ENCODE measurements around the gene ST6GAL1.
"Not testable (repeated sequence)": the region's sequence is repeated elsewhere in the genome, so short reads cannot be mapped to it uniquely, and the experiment has no call there.

Gene ST6GAL1, protein sequence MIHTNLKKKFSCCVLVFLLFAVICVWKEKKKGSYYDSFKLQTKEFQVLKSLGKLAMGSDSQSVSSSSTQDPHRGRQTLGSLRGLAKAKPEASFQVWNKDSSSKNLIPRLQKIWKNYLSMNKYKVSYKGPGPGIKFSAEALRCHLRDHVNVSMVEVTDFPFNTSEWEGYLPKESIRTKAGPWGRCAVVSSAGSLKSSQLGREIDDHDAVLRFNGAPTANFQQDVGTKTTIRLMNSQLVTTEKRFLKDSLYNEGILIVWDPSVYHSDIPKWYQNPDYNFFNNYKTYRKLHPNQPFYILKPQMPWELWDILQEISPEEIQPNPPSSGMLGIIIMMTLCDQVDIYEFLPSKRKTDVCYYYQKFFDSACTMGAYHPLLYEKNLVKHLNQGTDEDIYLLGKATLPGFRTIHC

DNA sequence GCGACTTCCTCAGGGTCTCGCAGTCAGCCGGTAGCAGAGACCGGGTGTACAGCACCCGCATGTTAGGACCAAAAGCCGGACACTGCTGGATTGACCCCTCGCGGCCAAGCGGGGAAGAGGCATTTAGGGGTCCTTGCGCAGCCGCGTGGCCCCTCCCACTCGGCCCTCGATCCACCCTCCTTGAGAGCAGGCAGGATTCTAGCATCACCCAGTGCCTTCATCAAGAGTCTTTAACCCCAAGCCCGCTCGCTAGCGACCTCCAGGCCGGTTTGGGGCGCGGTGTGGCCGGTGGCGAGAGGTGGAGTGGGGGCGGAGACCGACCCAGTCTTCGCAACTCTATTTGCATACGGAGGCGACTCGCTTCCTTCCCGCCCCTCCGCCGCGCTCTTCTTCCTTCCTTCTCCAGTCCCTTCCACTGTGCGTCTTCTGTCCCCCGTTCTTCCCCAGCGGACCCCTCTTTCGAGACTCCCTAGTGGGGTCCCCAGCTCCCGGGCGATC lies at the start of gene ST6GAL1:
TSS of gene ST6GAL1 (plus strand) at position 384 of the 498 bp plus-strand sequence. CDS start 112,178 bp downstream, outside the sequence.
- Histone ChIP-seq H3K4me1 (ENCODE audit: control insufficient read depth, insufficient read depth, low read length) (peaks cover 14% of the 10 kb centered on the region), H3K9ac (ENCODE audit: low read length) (no peak within 1 kb of the TSS), H3K9me3 (ENCODE audit: control insufficient read depth, low read length) (no peaks in the 10 kb centered on the region), H3K4me3 (ENCODE audit: low read length) (peak within 1 kb of the TSS; percentile 81), H3K27me3 (replicated peaks; ENCODE audit: control insufficient read depth, insufficient read depth, low read length) (peaks cover 46% of the 10 kb centered on the region), H3K36me3 (ENCODE audit: control insufficient read depth, insufficient read depth, low read length, severe bottlenecking) (no peaks in the 10 kb centered on the region)
- DNase-seq (ENCODE audit: low read depth), result peak; percentile 50

DNA sequence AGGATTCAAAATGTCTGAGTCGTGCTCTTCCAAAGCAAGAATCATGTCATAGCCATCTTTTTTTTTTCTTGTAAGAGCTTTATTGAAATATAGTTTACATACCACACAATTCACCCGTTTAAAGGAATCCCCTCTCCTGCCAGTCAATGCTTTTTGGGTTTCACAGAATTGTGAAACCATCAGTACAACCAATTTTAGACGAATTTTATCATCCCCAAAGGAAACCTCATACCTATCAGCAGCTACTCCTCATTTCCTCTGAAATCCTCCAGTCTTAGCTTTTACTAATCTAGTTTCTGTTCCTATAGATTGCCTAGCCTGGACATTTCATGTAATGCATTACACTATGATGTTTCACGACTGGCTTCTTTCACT lies 48.2 kb upstream of the ST6GAL1 start:
- H3K36me3 ChIP-seq (ENCODE audit: control insufficient read depth, insufficient read depth, low read length, severe bottlenecking), result no peaks in the 10 kb centered on the region
- no peak overlapping the region for H3K4me3 ChIP-seq (ENCODE audit: low read length)
- no peak for DNase-seq (ENCODE audit: low read depth)
- H3K9ac ChIP-seq (ENCODE audit: low read length), result no peak overlapping the region
- H3K4me1 ChIP-seq (ENCODE audit: control insufficient read depth, insufficient read depth, low read length), result no peaks in the 10 kb centered on the region
- H3K9me3 ChIP-seq (ENCODE audit: control insufficient read depth, low read length), result no peaks in the 10 kb centered on the region
- peaks cover 6% of the 10 kb centered on the region for H3K27me3 ChIP-seq (replicated peaks; ENCODE audit: control insufficient read depth, insufficient read depth, low read length)

DNA sequence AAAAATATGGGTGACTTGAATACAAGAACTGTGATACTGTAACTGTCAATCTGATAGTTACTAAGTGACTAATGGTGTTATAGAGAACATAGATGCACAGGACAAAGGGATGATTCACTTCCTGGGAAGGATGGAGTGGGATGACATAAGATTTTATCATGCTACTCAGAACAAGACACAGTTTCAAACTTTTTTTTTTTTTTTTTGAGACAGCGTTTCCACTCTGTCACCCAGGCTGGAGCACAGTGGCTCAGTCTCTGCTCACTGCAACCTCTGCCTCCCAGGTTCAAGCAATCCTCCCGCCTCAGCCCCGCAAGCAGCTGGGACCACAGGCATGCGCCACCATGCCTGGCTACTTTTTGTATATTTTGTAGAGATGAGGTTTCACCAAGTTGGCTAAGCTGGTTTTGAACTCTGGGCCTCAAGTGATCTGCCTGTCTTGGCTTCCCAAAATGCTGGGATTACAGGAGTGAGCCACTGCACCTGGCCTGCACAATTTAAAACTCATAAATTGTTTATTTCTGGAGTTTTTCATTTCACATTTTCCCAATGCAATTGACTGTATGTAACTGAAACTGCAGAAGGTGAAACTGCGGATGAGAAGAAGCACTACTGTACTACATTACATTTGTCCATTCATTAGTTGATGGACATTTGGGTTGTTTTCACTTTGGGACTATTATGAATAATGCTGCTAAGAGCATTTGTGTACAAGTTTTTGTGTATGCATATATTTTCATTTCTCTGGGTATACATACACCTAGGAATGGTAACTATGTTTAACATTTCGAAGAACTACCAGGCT lies 47.2 kb upstream of the ST6GAL1 start:
- peak; percentile 43 for DNase-seq (ENCODE audit: low read depth)
- H3K36me3 ChIP-seq (ENCODE audit: control insufficient read depth, insufficient read depth, low read length, severe bottlenecking), result no peaks in the 10 kb centered on the region
- no peaks in the 10 kb centered on the region for H3K4me1 ChIP-seq (ENCODE audit: control insufficient read depth, insufficient read depth, low read length)
- H3K27me3 ChIP-seq (replicated peaks; ENCODE audit: control insufficient read depth, insufficient read depth, low read length), result peaks cover 6% of the 10 kb centered on the region
- H3K4me3 ChIP-seq (ENCODE audit: low read length), result no peak overlapping the region
- H3K9ac ChIP-seq (ENCODE audit: low read length), result no peak overlapping the region
- no peaks in the 10 kb centered on the region for H3K9me3 ChIP-seq (ENCODE audit: control insufficient read depth, low read length)

DNA sequence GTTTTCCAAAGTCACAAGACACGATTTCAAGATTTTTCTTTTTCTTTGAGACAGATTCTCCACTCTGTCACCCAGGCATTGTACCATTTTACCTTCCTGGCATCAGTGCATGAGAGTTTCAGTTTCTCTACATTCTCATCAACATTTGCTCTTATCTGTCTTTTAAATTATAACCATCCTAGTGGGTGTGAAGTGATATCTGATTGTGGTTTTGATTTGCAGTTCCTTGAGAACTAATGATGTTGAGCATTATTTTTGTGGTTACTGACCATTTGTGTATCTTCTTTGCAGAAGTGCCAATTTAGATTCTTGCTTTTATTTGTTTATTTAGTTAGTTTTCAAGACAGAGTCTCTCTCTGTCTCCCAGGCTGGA lies 46.7 kb upstream of the ST6GAL1 start:
- Histone ChIP-seq H3K4me3 (ENCODE audit: low read length) (no peak overlapping the region), H3K27me3 (replicated peaks; ENCODE audit: control insufficient read depth, insufficient read depth, low read length) (peaks cover 10% of the 10 kb centered on the region), H3K36me3 (ENCODE audit: control insufficient read depth, insufficient read depth, low read length, severe bottlenecking) (no peaks in the 10 kb centered on the region), H3K9ac (ENCODE audit: low read length) (no peak overlapping the region), H3K4me1 (ENCODE audit: control insufficient read depth, insufficient read depth, low read length) (no peaks in the 10 kb centered on the region), H3K9me3 (ENCODE audit: control insufficient read depth, low read length) (no peaks in the 10 kb centered on the region)
- DNase-seq (ENCODE audit: low read depth), result no peak

DNA sequence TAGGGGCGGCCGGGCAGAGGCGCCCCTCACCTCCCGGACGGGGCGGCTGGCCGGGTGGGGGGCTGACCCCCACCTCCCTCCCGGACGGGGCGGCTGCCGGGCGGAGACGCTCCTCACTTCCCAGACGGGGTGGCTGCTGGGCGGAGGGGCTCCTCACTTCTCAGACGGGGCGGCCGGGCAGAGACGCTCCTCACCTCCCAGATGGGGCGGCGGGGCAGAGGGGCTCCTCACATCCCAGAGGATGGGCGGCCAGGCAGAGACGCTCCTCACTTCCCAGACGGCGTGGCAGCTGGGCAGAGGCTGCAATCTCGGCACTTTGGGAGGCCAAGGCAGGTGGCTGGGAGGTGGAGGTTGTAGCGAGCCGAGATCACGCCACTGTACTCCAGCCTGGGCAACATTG lies 45.5 kb upstream of the ST6GAL1 start:
- H3K27me3 ChIP-seq (replicated peaks; ENCODE audit: control insufficient read depth, insufficient read depth, low read length), result peaks cover 11% of the 10 kb centered on the region
- H3K9ac ChIP-seq (ENCODE audit: low read length); H3K36me3 ChIP-seq (ENCODE audit: control insufficient read depth, insufficient read depth, low read length, severe bottlenecking); H3K4me3 ChIP-seq (ENCODE audit: low read length); DNase-seq (ENCODE audit: low read depth); H3K4me1 ChIP-seq (ENCODE audit: control insufficient read depth, insufficient read depth, low read length); H3K9me3 ChIP-seq (ENCODE audit: control insufficient read depth, low read length): not testable (repeated sequence)

DNA sequence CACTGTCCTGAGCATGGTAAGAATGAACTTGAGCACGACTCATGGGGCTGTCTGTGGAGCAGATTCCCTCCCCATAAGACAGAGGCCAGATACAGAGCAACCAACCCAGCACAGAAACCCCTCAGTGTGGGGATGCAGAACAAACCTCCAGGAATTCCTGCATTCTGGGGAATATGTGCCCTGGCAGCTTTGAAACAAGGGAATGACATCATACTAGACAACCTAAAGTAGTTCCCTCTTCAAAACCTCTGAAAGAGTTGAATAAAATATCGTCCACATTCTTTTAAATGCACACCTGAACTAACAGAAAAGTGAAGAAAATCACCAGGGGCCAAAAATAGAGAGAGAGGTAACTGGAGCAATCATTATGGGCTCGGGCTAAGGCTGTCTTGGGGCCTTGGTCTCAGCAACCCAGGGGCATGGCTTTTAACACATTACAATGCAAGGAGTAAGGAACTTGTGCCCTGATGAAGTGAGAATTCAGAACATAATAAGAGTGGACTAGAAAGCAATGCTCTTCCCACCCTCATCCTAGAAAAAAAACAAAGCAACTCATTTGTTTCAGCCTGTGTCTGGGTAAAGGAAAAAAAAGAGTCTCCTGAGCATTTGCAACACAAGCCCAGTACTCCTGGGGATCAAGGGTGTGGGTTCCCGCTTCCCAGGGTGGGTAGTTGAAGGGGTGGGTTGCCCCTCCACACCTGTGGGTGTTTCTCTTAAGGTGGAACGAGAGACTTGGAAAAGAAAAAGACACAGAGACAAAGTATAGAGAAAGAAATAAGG lies 43.9 kb upstream of the ST6GAL1 start:
- Histone ChIP-seq H3K36me3 (ENCODE audit: control insufficient read depth, insufficient read depth, low read length, severe bottlenecking) (no peaks in the 10 kb centered on the region), H3K9ac (ENCODE audit: low read length) (no peak overlapping the region), H3K4me1 (ENCODE audit: control insufficient read depth, insufficient read depth, low read length) (no peaks in the 10 kb centered on the region), H3K9me3 (ENCODE audit: control insufficient read depth, low read length) (no peaks in the 10 kb centered on the region), H3K27me3 (replicated peaks; ENCODE audit: control insufficient read depth, insufficient read depth, low read length) (peaks cover 18% of the 10 kb centered on the region), H3K4me3 (ENCODE audit: low read length) (no peak overlapping the region)
- DNase-seq (ENCODE audit: low read depth), result no peak

DNA sequence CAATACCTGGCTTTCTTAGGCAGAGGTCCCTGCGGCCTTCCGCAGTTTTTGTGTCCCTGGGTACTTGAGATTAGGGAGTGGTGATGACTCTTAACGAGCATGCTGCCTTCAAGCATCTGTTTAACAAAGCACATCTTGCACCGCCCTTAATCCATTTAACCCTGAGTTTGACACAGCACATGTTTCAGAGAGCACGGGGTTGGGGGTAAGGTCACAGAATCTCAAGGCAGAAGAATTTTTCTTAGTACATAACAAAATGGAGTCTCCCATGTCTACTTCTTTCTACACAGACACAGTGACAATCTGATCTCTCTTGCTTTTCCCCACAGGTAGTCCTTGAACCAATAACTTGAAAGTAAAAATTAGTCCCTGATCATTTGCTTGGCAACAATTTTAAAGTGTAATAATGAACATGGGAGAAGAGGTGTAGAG lies 42.8 kb upstream of the ST6GAL1 start:
- not testable (repeated sequence) for H3K36me3 ChIP-seq (ENCODE audit: control insufficient read depth, insufficient read depth, low read length, severe bottlenecking); H3K4me3 ChIP-seq (ENCODE audit: low read length); H3K9me3 ChIP-seq (ENCODE audit: control insufficient read depth, low read length); DNase-seq (ENCODE audit: low read depth); H3K9ac ChIP-seq (ENCODE audit: low read length); H3K4me1 ChIP-seq (ENCODE audit: control insufficient read depth, insufficient read depth, low read length)
- H3K27me3 ChIP-seq (replicated peaks; ENCODE audit: control insufficient read depth, insufficient read depth, low read length), result peaks cover 18% of the 10 kb centered on the region

DNA sequence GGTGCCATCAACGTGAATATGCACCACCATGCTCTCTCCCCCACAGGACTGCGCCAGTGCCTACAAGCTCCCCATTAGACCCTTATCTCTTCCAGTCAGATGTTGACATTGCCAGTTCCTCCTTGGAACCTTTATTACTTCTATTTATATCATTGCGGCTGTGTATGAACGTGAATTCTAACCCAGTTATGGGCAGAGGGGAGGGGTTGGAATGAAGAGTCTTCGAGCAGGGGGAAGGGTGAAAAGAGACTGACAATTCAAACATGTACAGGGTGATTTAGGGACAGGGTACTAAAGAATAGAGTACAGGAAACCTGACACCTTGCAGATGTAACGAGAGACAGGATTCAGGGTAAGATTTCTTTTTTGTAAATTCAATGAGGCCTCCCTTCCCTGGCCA lies 41.8 kb upstream of the ST6GAL1 start:
- H3K9ac ChIP-seq (ENCODE audit: low read length), result no peak overlapping the region
- no peak overlapping the region for H3K4me3 ChIP-seq (ENCODE audit: low read length)
- DNase-seq (ENCODE audit: low read depth), result no peak
- peaks cover 18% of the 10 kb centered on the region for H3K27me3 ChIP-seq (replicated peaks; ENCODE audit: control insufficient read depth, insufficient read depth, low read length)
- no peaks in the 10 kb centered on the region for H3K4me1 ChIP-seq (ENCODE audit: control insufficient read depth, insufficient read depth, low read length)
- no peaks in the 10 kb centered on the region for H3K9me3 ChIP-seq (ENCODE audit: control insufficient read depth, low read length)
- H3K36me3 ChIP-seq (ENCODE audit: control insufficient read depth, insufficient read depth, low read length, severe bottlenecking), result no peaks in the 10 kb centered on the region

DNA sequence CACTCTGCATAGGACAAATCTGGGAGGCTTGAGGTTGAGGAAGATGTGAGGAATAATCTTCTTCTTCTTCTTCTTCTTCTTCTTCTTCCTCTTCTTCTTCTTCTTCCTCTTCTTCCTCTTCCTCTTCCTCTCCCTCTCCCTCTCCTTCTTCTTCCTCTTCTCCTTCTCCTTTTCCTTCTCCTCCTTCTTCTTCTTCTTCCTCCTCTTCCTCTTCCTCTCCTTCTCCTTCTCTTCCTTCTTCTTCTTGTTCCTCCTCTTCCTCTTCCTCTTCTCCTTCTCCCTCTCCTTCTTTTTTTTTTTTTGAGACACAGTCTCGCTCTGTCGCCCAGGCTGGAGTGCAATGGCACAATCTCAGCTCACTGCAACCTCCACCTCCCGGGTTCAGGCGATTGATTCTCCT lies 40.6 kb upstream of the ST6GAL1 start:
- DNase-seq (ENCODE audit: low read depth); H3K9me3 ChIP-seq (ENCODE audit: control insufficient read depth, low read length): not testable (repeated sequence)
- peaks cover 18% of the 10 kb centered on the region for H3K27me3 ChIP-seq (replicated peaks; ENCODE audit: control insufficient read depth, insufficient read depth, low read length)

DNA sequence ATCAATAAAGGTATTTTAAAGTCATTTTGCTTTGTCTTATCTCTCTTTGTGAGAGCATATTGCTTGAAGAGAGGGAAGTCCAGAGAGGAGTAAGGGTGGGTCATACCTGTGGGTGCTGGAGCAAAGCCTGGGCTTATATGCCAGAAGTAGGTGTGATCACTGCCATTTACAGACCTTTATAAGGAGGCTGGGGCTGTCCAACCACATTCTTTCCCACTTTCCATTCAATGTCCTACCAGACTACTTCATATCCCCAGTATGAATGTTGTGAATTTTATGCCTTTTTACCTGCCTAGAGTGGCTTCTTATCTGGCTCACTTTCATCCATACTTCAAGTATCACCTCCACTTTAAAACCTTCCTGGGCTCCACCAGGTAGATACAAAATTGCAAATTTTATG lies 39.4 kb upstream of the ST6GAL1 start:
- no peak for DNase-seq (ENCODE audit: low read depth)
- H3K36me3 ChIP-seq (ENCODE audit: control insufficient read depth, insufficient read depth, low read length, severe bottlenecking), result no peaks in the 10 kb centered on the region
- no peak overlapping the region for H3K4me3 ChIP-seq (ENCODE audit: low read length)
- no peaks in the 10 kb centered on the region for H3K4me1 ChIP-seq (ENCODE audit: control insufficient read depth, insufficient read depth, low read length)
- no peaks in the 10 kb centered on the region for H3K9me3 ChIP-seq (ENCODE audit: control insufficient read depth, low read length)
- H3K9ac ChIP-seq (ENCODE audit: low read length), result no peak overlapping the region
- peaks cover 23% of the 10 kb centered on the region for H3K27me3 ChIP-seq (replicated peaks; ENCODE audit: control insufficient read depth, insufficient read depth, low read length)

More for the DNA sequence above, 40.6 kb upstream of the ST6GAL1 start:
- not testable (repeated sequence) for H3K4me1 ChIP-seq (ENCODE audit: control insufficient read depth, insufficient read depth, low read length); H3K36me3 ChIP-seq (ENCODE audit: control insufficient read depth, insufficient read depth, low read length, severe bottlenecking); H3K9ac ChIP-seq (ENCODE audit: low read length); H3K4me3 ChIP-seq (ENCODE audit: low read length)

DNA sequence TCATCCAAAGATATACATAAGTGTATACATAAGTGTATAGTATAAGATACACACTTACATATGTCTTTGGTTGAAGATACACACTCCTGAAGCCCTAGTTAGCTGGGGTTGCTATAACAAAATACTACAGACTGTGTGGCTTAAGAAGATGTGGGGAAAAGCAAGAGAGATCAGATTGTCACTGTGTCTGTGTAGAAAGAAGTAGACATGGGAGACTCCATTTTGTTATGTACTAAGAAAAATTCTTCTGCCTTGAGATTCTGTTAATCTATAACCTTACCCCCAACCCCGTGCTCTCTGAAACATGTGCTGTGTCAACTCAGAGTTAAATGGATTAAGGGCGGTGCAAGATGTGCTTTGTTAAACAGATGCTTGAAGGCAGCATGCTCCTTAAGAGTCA lies 37.3 kb upstream of the ST6GAL1 start:
- H3K9ac ChIP-seq (ENCODE audit: low read length); H3K36me3 ChIP-seq (ENCODE audit: control insufficient read depth, insufficient read depth, low read length, severe bottlenecking); H3K4me3 ChIP-seq (ENCODE audit: low read length); DNase-seq (ENCODE audit: low read depth); H3K9me3 ChIP-seq (ENCODE audit: control insufficient read depth, low read length); H3K4me1 ChIP-seq (ENCODE audit: control insufficient read depth, insufficient read depth, low read length): not testable (repeated sequence)
- peaks cover 21% of the 10 kb centered on the region for H3K27me3 ChIP-seq (replicated peaks; ENCODE audit: control insufficient read depth, insufficient read depth, low read length)
